Endothelial cell of umbilical vein (primary cell): ENCODE measurements around the gene SFMBT2.

Experiments used
- CTCF ChIP-seq, 2 donors: IDR thresholded peaks; 1 replicate in 1 of 2; 2 replicates in 1 of 2; pipeline ENCODE4 v1.5.1; 2011; ENCODE audit warnings: low read length in 2 of 2, mild to moderate bottlenecking in 2 of 2, moderate library complexity in 2 of 2, control low read depth in 1 of 2, inconsistent platforms in 1 of 2, low read depth in 1 of 2; ENCODE audit not compliant: insufficient read depth in 1 of 2; ENCODE audit errors: extremely low read depth in 1 of 2
- EZH2 ChIP-seq: IDR thresholded peaks from 2 replicates; pipeline ENCODE4 v1.6.1; 2012; ENCODE audit warnings: borderline replicate concordance, low read depth, mild to moderate bottlenecking, moderate library complexity, low read length, inconsistent platforms; ENCODE audit not compliant: severe bottlenecking
- JUN ChIP-seq: IDR thresholded peaks from 2 replicates; pipeline ENCODE4 v1.6.1; 2011; ENCODE audit warnings: borderline replicate concordance, low read depth; ENCODE audit not compliant: insufficient read length, insufficient read depth
- POLR2AphosphoS5 ChIP-seq: IDR thresholded peaks from 2 replicates; pipeline ENCODE4 v1.6.1; 2012; ENCODE audit warnings: low read depth, mild to moderate bottlenecking, control low read depth, low read length, moderate library complexity; ENCODE audit not compliant: insufficient read depth

- TF ChIP-seq CTCF (IDR thresholded peaks at IDR 0.05; ENCODE audit: extremely low read depth in 1 of 2, insufficient read depth in 1 of 2, low read depth in 1 of 2, low read length in 2 of 2) = no peak
- TF ChIP-seq JUN = no peak
- TF ChIP-seq EZH2 = no peak
- TF ChIP-seq POLR2AphosphoS5 = no peak
Observed at GRCh38 chr10:7410862-7411670, at the start of gene SFMBT2.
